K562 (cell line): Measurements from ENCODE around the gene PTPN18. TPM values are rescaled to one million over a fixed set of nuclear protein-coding genes. Genes with fewer than 3 reads are reported as not detected.
A peak's percentile ranks its signal among the peaks of the same experiment; 100 is the strongest.

Experiments
- ARNT ChIP-seq, 2 experiments: fragments of 450-650 bp; IDR thresholded peaks; 2 replicates each; pipeline ENCODE4 v1.6.1; 2016; ENCODE audit warnings: mild to moderate bottlenecking in 1 of 2
- ATF1 ChIP-seq, 2 experiments: fragments of 450-650 bp in 1 of 2; IDR thresholded peaks; 2 replicates each; pipeline ENCODE4 v1.6.1; 2016; ENCODE audit warnings: missing compliant biosample characterization in 1 of 2, missing genetic modification characterization in 1 of 2
- CHD7 ChIP-seq: fragments of 200-600 bp; sonication (generic); IDR thresholded peaks from one replicate; pipeline ENCODE4 v1.6.1; 2012; ENCODE audit warnings: mild to moderate bottlenecking, low read depth, low read length, inconsistent platforms
- FOXO4 ChIP-seq: fragments of 450-650 bp; formaldehyde crosslinking; IDR thresholded peaks from 2 replicates; pipeline ENCODE4 v1.4.0; 2020; ENCODE audit warnings: mild to moderate bottlenecking, moderate library complexity
- GTF2E2 ChIP-seq: fragments of 200-800 bp; sonication (Bioruptor generic); IDR thresholded peaks from 2 replicates; pipeline ENCODE4 v1.6.1; 2016; ENCODE audit warnings: missing genetic modification characterization, missing compliant biosample characterization
- IRF9 ChIP-seq: fragments of 450-650 bp; IDR thresholded peaks from 2 replicates; pipeline ENCODE4 v1.6.1; 2016; ENCODE audit warnings: missing biosample characterization, missing genetic modification characterization
- KAT7 ChIP-seq: sonication (generic); formaldehyde crosslinking; IDR thresholded peaks from 2 replicates; pipeline ENCODE4 v1.8.0; 2022; ENCODE audit warnings: missing genetic modification reagents, mild to moderate bottlenecking, borderline replicate concordance
- NR2C1 ChIP-seq, 2 experiments: fragments of 450-650 bp; IDR thresholded peaks; 2 replicates each; pipeline ENCODE4 v1.6.1; 2017; ENCODE audit warnings: mild to moderate bottlenecking in 2 of 2, antibody characterized with exemption in 1 of 2, inconsistent platforms in 1 of 2, missing compliant biosample characterization in 1 of 2, missing genetic modification characterization in 1 of 2
- RAD51 ChIP-seq: fragments of 450-650 bp; IDR thresholded peaks from 2 replicates; pipeline ENCODE4 v1.7.1; 2016; ENCODE audit warnings: low read depth, mild to moderate bottlenecking, borderline replicate concordance
- RBBP5 ChIP-seq: fragments of 200-600 bp; sonication (generic); IDR thresholded peaks from 2 replicates; pipeline ENCODE4 v1.6.1; 2012; ENCODE audit warnings: borderline replicate concordance, mild to moderate bottlenecking, low read length, control low read depth, inconsistent platforms; ENCODE audit not compliant: insufficient read depth, poor library complexity, severe bottlenecking
- TAL1 ChIP-seq: fragments of 450-650 bp; IDR thresholded peaks from 2 replicates; pipeline ENCODE4 v1.6.1; 2016; ENCODE audit warnings: mild to moderate bottlenecking
- TBP ChIP-seq: optimal IDR thresholded peaks from 2 replicates; pipeline ENCODE3; 2011; ENCODE audit warnings: low read depth, low read length, improper control_type of control experiment
- XRCC3 ChIP-seq: fragments of 450-650 bp; IDR thresholded peaks from 2 replicates; pipeline ENCODE4 v1.6.1; 2017; ENCODE audit warnings: mild to moderate bottlenecking, moderate library complexity
- ZNF384 ChIP-seq: IDR thresholded peaks from 2 replicates; pipeline ENCODE4 v1.6.1; 2012; ENCODE audit warnings: low read depth, low read length, improper control_type of control experiment
- ZNF79 ChIP-seq: fragments of 250-450 bp; sonication (Bioruptor Pico); IDR thresholded peaks from 2 replicates; pipeline ENCODE4 v1.4.0; 2020; ENCODE audit warnings: low read depth, mild to moderate bottlenecking, moderate library complexity
- polyA plus RNA-seq, 8 experiments: library from polyadenylated mRNA; depleted of rRNA in 4 of 8; stranded (reverse) in 5 of 8; unstranded in 3 of 8; fragments of >200 nt; fragmentation: Nextera tagmentation in 2 of 8; fragmentation: Illumina TruSeq in 1 of 8; extraction: Ambion mirVana in 2 of 8; extraction: Trizol in 1 of 8; gene quantifications; 2 replicates each; pipeline versions ENCODE4 v1.2.1 to v1.2.3, GENCODE V29; 2011 to 2014; ENCODE audit warnings: inconsistent platforms in 1 of 8, missing spikeins in 1 of 8
- total RNA-seq, 7 experiments: library from RNA; depleted of rRNA in 6 of 7; stranded (reverse); fragments of >200 nt in 6 of 7; fragmentation: Illumina TruSeq in 2 of 7; extraction: Trizol in 2 of 7; gene quantifications; 2 replicates each; pipeline versions ENCODE4 v1.2.1 to v1.2.3, GENCODE V29; 2011 to 2021; ENCODE audit warnings: low replicate concordance in 1 of 7

Gene PTPN18
- total and polyA plus RNA-seq, 9 of the 15 experiments (the other 6 are each of a cell fraction or from before 2014, with no cell fraction given): 11.6 to 90.7 (median 49.6) TPM

DNA sequence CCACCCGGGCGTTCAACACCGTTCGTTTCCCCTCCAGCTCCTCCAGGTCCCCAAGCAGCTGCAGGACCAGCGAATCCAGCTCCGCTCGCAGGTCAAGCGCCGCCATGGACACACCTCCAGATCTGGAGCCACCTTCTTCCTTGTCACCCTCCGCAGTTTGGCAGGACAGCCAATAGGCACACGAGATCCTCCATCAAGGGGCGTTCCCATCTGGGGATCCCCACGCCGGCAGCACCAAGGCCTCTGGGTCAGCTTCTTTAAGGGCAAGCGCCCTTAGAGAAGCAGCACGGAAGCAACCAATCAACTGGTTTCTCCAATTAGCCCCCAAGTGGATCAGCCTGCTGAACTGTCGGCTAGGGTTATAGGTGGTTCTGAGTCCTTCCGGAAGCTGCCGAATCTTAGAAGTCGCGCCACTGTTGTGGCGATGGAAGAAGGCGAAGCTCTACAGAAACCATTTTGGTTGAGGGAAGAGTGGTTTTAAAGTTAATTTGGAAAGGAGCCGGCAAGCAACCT lies 13.8 kb upstream of the PTPN18 start (continued):
- TF ChIP-seq ZNF79 (CRISPR knock-in tag) (no peak), CHD7 (no peak), RBBP5 (no peak), KAT7 (CRISPR knock-in tag) (no peak), ATF1 (CRISPR knock-in tag; IDR thresholded peaks at IDR 0.05) (no peak), ATF1 (tag; IDR thresholded peaks at IDR 0.05) (no peak; the same call in 1 of the 2 replicates), GTF2E2 (tag) (peak; percentile 60; the same call in 1 of the 2 replicates), NR2C1 (IDR thresholded peaks at IDR 0.05) (peak; percentile 84; the same call in 1 of the 2 replicates), NR2C1 (tag; IDR thresholded peaks at IDR 0.05) (no peak; the same call in 1 of the 2 replicates), XRCC3 (no peak), TBP (peak; percentile 42), FOXO4 (no peak), IRF9 (no peak), ARNT (IDR thresholded peaks at IDR 0.05) (peak in 1 of 2 experiments; percentile 75; a peak in 1 of 4 replicates), TAL1 (no peak), RAD51 (no peak), ZNF384 (no peak)
